ENCODE measurements around the gene MZB1. TPM values are rescaled to one million over a fixed set of nuclear protein-coding genes. Genes with fewer than 3 reads are reported as not detected.
A peak's percentile ranks its signal among the peaks of the same experiment; 100 is the strongest.

MZB1 gene
- total RNA-seq, 4 donors from 2014 or later, result 2.1 to 2.4 TPM; not detected in 2

GRCh38 chr5:139415221-139415861 lies 25.6 kb upstream of the MZB1 start:
- H3K9me3 ChIP-seq, result no peaks in the 10 kb centered on the region
- no peak for TF ChIP-seq POLR2A (IDR thresholded peaks at IDR 0.05)
- TF ChIP-seq EP300 (IDR thresholded peaks at IDR 0.05), result no peak
- TF ChIP-seq CTCF (IDR thresholded peaks at IDR 0.05), result no peak
- H3K36me3 ChIP-seq, result peaks cover 0 to 56% (median 0%) of the 10 kb centered on the region in 3 donors
- peaks cover 0 to 44% (median 12%) of the 10 kb centered on the region in 4 donors for H3K4me1 ChIP-seq
- H3K27me3 ChIP-seq, result no peaks in the 10 kb centered on the region
- peak overlapping the region in 3 of 4 donors; percentile 15 to 83 (median 81) for H3K27ac ChIP-seq
- H3K4me3 ChIP-seq, result no peak overlapping the region
- no peak for DNase-seq (ENCODE audit: low spot score in 2 of 2)
- 32 to 45% methylated on average over 6 to 8 of the region's 8 CpGs for WGBS, 2 donors

- H3K36me3 ChIP-seq, result peaks cover 0 to 51% (median 0%) of the 10 kb centered on the region in 3 donors
- H3K27me3 ChIP-seq, result no peaks in the 10 kb centered on the region
- TF ChIP-seq CTCF (IDR thresholded peaks at IDR 0.05), result no peak
- no peak for TF ChIP-seq POLR2A (IDR thresholded peaks at IDR 0.05)
- peak in 1 of 2 donors; percentile 24 for TF ChIP-seq EP300 (IDR thresholded peaks at IDR 0.05)
- DNase-seq (ENCODE audit: low spot score in 2 of 2), result no peak
- H3K4me1 ChIP-seq, result peaks cover 0 to 44% (median 12%) of the 10 kb centered on the region in 4 donors
- no peaks in the 10 kb centered on the region for H3K9me3 ChIP-seq
- no peak overlapping the region for H3K4me3 ChIP-seq
- 40 to 59% methylated on average over 9 of the region's 9 CpGs for WGBS, 2 donors
- peak overlapping the region; percentile 8 to 83 (median 60) for H3K27ac ChIP-seq
These were observed 24.9 kb upstream of the MZB1 start for GRCh38 chr5:139414581-139415130.

GRCh38 chr5:139413963-139414362 lies 24.2 kb upstream of the MZB1 start:
- Histone ChIP-seq H3K27me3 (no peaks in the 10 kb centered on the region), H3K4me1 (peaks cover 0 to 44% (median 12%) of the 10 kb centered on the region in 4 donors), H3K36me3 (peaks cover 0 to 44% (median 0%) of the 10 kb centered on the region in 3 donors), H3K27ac (peak overlapping the region in 3 of 4 donors; percentile 40 to 83 (median 81)), H3K9me3 (no peaks in the 10 kb centered on the region), H3K4me3 (no peak overlapping the region)
- no peak for TF ChIP-seq CTCF (IDR thresholded peaks at IDR 0.05)
- TF ChIP-seq EP300 (IDR thresholded peaks at IDR 0.05), result no peak
- no peak for TF ChIP-seq POLR2A (IDR thresholded peaks at IDR 0.05)
- 88 to 90% methylated on average over 6 of the region's 6 CpGs for WGBS, 2 donors
- no peak for DNase-seq (ENCODE audit: low spot score in 2 of 2)

- no peak for DNase-seq (ENCODE audit: low spot score in 2 of 2)
- peaks cover 0 to 36% (median 0%) of the 10 kb centered on the region in 3 donors for H3K36me3 ChIP-seq
- H3K9me3 ChIP-seq, result no peaks in the 10 kb centered on the region
- H3K4me1 ChIP-seq, result peaks cover 0 to 36% (median 12%) of the 10 kb centered on the region in 4 donors
- 95 to 97% methylated on average over 6 of the region's 6 CpGs for WGBS, 2 donors
- no peak overlapping the region for H3K4me3 ChIP-seq
- H3K27ac ChIP-seq, result peak overlapping the region in 2 of 4 donors; percentile 81 to 83
- TF ChIP-seq EP300 (IDR thresholded peaks at IDR 0.05), result no peak
- H3K27me3 ChIP-seq, result no peaks in the 10 kb centered on the region
These were observed 23.4 kb upstream of the MZB1 start for GRCh38 chr5:139413153-139413552.

- Histone ChIP-seq H3K36me3 (peaks cover 0 to 24% (median 0%) of the 10 kb centered on the region in 3 donors), H3K4me3 (no peak overlapping the region), H3K9me3 (no peaks in the 10 kb centered on the region), H3K27me3 (no peaks in the 10 kb centered on the region), H3K4me1 (peaks cover 0 to 23% (median 10%) of the 10 kb centered on the region in 4 donors), H3K27ac (peak overlapping the region in 2 of 4 donors; percentile 32 to 35)
- TF ChIP-seq POLR2A (IDR thresholded peaks at IDR 0.05) (no peak), CTCF (IDR thresholded peaks at IDR 0.05) (no peak), EP300 (IDR thresholded peaks at IDR 0.05) (no peak)
- no peak for DNase-seq (ENCODE audit: low spot score in 2 of 2)
- 71 to 81% methylated on average over 17 of the region's 17 CpGs for WGBS, 2 donors
These were observed 21.5 kb upstream of the MZB1 start for GRCh38 chr5:139410993-139411828.
